HG02588 (cell line): ENCODE measurements around the gene HOMEZ.
"Not testable (repeated sequence)": the region's sequence is repeated elsewhere in the genome, so short reads cannot be mapped to it uniquely, and the experiment has no call there.

Experiments used
- ATAC-seq: cut with Tn5 transposase; IDR thresholded peaks from one replicate; pipeline ENCODE4 v1.9.1; 2021; ENCODE audit warnings: mild to moderate bottlenecking, moderate library complexity; ENCODE audit not compliant: unreplicated experiment

HOMEZ gene

DNA sequence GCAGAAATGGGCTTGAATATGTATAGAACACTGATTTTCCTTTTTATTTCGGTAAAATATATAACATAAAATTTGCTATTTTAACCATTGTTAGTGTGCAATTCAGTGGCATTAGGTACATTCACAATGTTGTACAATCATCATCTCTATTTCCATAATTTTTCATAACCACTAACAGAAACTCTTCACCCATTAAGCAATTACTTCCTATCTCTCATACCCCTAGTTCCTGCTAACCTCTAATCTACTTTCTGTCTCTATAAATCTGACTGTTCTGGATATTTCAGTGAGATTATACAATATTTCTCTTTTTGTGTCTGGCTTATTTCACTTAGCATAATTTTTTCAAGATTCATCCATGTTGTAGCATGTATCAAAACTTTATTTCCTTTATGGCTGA is 57.1 kb downstream of the HOMEZ start:
- no peak for ATAC-seq

DNA sequence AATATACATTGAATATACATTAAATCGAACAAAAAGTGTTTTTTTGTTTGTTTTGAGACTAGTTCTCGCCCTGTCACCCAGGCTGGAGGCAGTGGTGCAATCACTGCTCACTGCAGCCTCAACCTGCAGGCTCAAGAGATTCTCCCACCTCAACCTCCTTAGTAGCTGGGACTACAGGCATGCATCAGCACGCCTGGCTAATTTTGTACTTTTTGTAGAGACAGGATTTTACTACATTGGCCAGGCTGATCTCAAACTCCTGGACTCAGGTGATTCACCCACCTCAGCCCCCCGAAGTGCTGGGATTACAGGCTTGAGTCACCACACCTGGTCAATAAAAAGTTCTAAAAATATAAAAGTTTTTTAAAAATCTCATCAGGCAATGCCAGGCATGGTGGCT is 58.4 kb downstream of the HOMEZ start:
- no peak for ATAC-seq

DNA sequence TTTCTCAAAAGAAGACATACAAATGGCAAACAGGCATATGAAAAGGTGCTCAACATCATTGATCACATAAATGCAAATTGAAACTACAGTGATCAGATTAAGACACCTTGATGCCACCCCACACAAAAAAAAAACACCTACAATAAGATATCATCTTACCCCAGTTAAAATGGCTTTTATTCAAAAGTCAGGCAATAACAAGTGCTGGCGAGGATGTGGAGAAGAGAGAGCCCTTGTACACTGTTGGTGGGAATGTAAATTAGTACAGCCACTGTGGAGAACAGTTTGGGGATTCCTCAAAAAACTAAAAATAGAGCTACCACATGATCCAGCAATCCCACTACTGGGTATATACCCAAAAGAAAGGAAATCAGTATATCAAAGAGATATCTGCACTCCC is 61.0 kb downstream of the HOMEZ start:
- ATAC-seq: not testable (repeated sequence)
